ENCODE data around the gene MYOF.
A peak's percentile ranks its signal among the peaks of the same experiment; 100 is the strongest.

MYOF gene

DNA sequence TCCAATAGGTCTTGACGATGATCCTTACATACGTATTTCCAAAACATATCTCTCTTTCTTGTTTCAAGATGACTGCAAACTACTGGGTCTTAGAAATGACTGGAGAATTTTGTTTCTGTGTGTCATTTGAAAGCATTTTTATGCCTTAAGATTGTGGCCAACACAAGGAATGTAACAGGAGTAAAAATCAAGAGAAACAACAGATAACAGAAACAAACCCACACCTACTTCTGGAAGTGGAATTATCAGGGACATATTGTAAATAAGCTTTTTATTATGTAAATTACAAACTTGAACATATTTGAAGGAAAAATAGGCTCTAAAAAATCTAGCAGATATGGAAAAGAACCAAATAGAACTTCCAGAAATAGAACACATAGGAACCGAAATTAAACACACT lies 212.9 kb downstream of the MYOF start:
- Histone ChIP-seq H3K9ac (ENCODE audit: low read length) (no peak overlapping the region), H3K36me3 (ENCODE audit: control insufficient read depth, insufficient read depth, low read length) (no peaks in the 10 kb centered on the region), H3K4me1 (ENCODE audit: control insufficient read depth, insufficient read depth, low read length) (peaks cover 18% of the 10 kb centered on the region), H3K27me3 (ENCODE audit: control insufficient read depth, insufficient read depth, low read length) (no peaks in the 10 kb centered on the region), H3K4me3 (ENCODE audit: low read depth, low read length) (no peak overlapping the region), H3K27ac (ENCODE audit: low read depth, low read length) (no peak overlapping the region; the same call in 1 of the 2 replicates), H3K9me3 (ENCODE audit: control insufficient read depth, insufficient read depth, low read depth, low read length) (peaks cover 29% of the 10 kb centered on the region)

DNA sequence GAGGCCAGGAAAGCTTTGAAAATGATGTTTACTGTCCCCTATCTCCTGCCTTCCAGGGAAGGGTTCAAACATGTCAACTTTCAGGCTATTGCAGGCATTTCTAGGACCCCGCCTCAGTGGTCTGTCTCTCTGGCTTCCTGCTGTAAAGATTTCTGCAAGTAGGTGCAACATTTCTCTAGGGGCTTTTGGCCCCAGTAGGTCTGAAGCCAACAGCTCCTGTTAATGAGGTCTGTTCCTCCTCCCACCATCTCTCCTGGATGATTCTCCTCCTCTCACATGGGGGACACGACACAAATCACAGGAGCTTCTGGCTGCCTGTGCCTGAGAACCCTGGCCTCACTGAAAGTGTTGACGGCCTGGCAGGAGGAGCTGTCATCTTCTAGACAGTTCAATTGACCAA lies 214.1 kb downstream of the MYOF start:
- no peak overlapping the region for H3K4me3 ChIP-seq (ENCODE audit: low read depth, low read length)
- no peaks in the 10 kb centered on the region for H3K36me3 ChIP-seq (ENCODE audit: control insufficient read depth, insufficient read depth, low read length)
- no peak overlapping the region; the same call in 1 of the 2 replicates for H3K27ac ChIP-seq (ENCODE audit: low read depth, low read length)
- peak overlapping the region; percentile 1 for H3K9ac ChIP-seq (ENCODE audit: low read length)
- H3K27me3 ChIP-seq (ENCODE audit: control insufficient read depth, insufficient read depth, low read length) = no peaks in the 10 kb centered on the region
- H3K4me1 ChIP-seq (ENCODE audit: control insufficient read depth, insufficient read depth, low read length) = peaks cover 11% of the 10 kb centered on the region
- H3K9me3 ChIP-seq (ENCODE audit: control insufficient read depth, insufficient read depth, low read depth, low read length) = peaks cover 31% of the 10 kb centered on the region

DNA sequence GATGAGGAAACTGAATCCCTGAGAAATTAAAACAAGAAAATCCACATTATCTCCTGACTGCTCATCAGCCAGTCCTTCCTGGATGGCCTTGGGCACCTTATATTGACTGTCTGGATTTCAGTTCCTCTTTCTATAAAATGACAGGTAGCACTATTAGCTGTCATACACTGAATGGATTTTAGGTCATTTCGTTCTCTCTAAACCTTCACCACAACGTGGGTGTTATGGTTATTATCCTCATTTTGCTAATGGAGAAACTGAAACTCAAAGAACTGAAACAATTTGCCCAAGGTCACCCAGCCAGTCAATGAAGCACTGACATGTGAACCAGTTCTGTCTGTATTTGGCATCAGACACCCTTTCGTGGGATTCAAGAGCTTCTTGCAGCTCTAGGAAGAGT lies 214.6 kb downstream of the MYOF start:
- no peak overlapping the region; the same call in 1 of the 2 replicates for H3K27ac ChIP-seq (ENCODE audit: low read depth, low read length)
- no peaks in the 10 kb centered on the region for H3K27me3 ChIP-seq (ENCODE audit: control insufficient read depth, insufficient read depth, low read length)
- no peak overlapping the region for H3K9ac ChIP-seq (ENCODE audit: low read length)
- no peak overlapping the region for H3K4me3 ChIP-seq (ENCODE audit: low read depth, low read length)
- peaks cover 31% of the 10 kb centered on the region for H3K9me3 ChIP-seq (ENCODE audit: control insufficient read depth, insufficient read depth, low read depth, low read length)
- H3K4me1 ChIP-seq (ENCODE audit: control insufficient read depth, insufficient read depth, low read length) = peaks cover 8% of the 10 kb centered on the region
- H3K36me3 ChIP-seq (ENCODE audit: control insufficient read depth, insufficient read depth, low read length) = no peaks in the 10 kb centered on the region

DNA sequence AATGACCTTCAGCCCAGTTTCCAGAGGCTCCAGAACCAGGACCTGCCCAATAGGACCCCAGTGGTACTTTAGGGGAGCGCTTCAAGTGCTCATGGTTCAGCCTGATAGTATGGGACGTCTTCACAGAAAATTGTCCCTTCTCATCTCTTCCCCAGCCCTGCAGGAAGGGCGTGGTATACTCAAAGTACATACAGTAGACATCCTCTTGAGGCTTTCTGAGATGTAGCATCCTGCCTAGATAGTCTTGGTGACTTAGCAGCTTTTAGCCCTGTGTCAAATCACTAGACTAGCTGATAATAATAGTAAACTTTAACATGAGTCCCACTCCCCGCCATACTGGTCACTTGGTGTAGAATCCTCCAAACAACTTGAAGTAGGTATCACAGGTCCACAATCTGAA lies 215.3 kb downstream of the MYOF start:
- Histone ChIP-seq H3K9ac (ENCODE audit: low read length) (no peak overlapping the region), H3K9me3 (ENCODE audit: control insufficient read depth, insufficient read depth, low read depth, low read length) (peaks cover 31% of the 10 kb centered on the region), H3K27ac (ENCODE audit: low read depth, low read length) (no peak overlapping the region), H3K4me1 (ENCODE audit: control insufficient read depth, insufficient read depth, low read length) (peaks cover 6% of the 10 kb centered on the region; the same call in 1 of the 2 replicates), H3K4me3 (ENCODE audit: low read depth, low read length) (no peak overlapping the region), H3K36me3 (ENCODE audit: control insufficient read depth, insufficient read depth, low read length) (no peaks in the 10 kb centered on the region), H3K27me3 (ENCODE audit: control insufficient read depth, insufficient read depth, low read length) (no peaks in the 10 kb centered on the region)

DNA sequence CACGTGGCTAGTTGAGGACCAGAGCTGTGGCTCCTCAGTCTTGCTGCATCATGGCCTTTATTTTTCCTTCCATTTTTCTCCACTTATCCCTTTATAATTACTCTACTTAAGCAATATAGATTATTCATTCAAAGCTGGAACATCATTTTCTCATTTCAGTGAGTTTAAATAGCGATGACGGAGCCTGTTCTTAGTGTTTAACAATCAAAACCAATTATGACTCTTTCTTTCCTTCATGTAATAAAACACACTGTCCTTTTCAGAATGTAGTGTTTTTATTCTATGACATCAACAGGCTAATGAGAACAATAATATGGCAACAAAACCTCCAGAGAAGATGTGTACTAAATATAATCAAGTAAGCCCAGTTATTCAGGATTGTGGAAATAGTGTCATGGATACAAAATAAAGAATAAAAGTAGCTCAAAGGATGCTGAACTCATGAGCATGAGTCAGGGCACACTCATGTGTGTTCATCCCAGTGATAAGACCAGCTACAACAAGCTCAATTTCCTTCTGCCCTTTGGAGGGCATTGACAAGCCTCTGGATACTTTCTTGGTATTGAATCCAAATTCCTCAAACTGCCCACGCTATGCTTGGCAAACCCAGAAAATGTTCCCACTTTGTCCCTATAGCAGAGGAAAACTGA lies 220.0 kb downstream of the MYOF start:
- H3K36me3 ChIP-seq (ENCODE audit: control insufficient read depth, insufficient read depth, low read length) = no peaks in the 10 kb centered on the region
- H3K4me3 ChIP-seq (ENCODE audit: low read depth, low read length) = no peak overlapping the region
- H3K9ac ChIP-seq (ENCODE audit: low read length) = no peak overlapping the region

DNA sequence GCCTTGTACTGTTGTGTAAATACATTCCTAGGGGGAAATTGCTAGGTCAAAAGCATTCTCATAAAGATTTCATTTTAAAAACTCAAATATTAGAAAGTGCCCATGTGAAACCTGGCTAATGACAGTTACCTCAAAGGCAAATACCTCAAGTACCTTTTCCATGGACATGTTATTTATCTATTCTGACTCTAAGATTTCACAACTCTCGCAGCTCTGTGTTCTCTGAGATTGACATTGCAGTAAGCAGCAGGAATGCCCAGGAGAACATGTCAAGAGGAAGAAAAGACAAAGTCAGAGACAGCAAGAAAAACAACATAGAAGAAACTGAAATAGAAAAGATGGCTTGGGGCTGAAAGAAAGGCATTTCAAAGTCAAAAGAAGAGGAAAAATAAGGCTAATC lies 221.0 kb downstream of the MYOF start:
- Histone ChIP-seq H3K36me3 (ENCODE audit: control insufficient read depth, insufficient read depth, low read length) (no peaks in the 10 kb centered on the region), H3K9ac (ENCODE audit: low read length) (no peak overlapping the region), H3K27ac (ENCODE audit: low read depth, low read length) (no peak overlapping the region), H3K4me1 (ENCODE audit: control insufficient read depth, insufficient read depth, low read length) (peaks cover 3% of the 10 kb centered on the region; the same call in 1 of the 2 replicates), H3K9me3 (ENCODE audit: control insufficient read depth, insufficient read depth, low read depth, low read length) (peaks cover 5% of the 10 kb centered on the region), H3K4me3 (ENCODE audit: low read depth, low read length) (no peak overlapping the region), H3K27me3 (ENCODE audit: control insufficient read depth, insufficient read depth, low read length) (no peaks in the 10 kb centered on the region)

More for the DNA sequence above, 220.0 kb downstream of the MYOF start:
- Histone ChIP-seq H3K27ac (ENCODE audit: low read depth, low read length) (no peak overlapping the region), H3K4me1 (ENCODE audit: control insufficient read depth, insufficient read depth, low read length) (peaks cover 3% of the 10 kb centered on the region; the same call in 1 of the 2 replicates), H3K27me3 (ENCODE audit: control insufficient read depth, insufficient read depth, low read length) (no peaks in the 10 kb centered on the region), H3K9me3 (ENCODE audit: control insufficient read depth, insufficient read depth, low read depth, low read length) (peaks cover 5% of the 10 kb centered on the region)

DNA sequence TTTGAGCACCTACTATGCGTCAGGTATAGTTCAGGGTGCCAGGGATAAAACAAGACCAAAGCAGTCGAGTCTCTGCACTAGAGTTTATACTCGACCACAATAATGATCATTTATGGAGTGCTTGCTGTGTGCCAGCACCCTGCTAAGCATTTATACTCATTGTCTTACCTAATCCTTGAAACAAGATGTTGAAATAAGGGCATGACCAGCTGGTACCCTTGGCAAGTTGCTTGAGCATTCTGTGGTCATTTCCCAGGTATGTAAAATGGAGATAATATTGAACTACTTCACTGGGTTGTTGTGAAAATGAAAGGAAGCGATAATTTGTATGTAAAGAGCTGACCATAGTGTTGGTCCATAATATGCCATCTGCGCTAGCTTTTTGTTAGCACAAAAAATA lies 223.0 kb downstream of the MYOF start:
- H3K9ac ChIP-seq (ENCODE audit: low read length) = no peak overlapping the region
- no peaks in the 10 kb centered on the region for H3K36me3 ChIP-seq (ENCODE audit: control insufficient read depth, insufficient read depth, low read length)
- no peak overlapping the region for H3K4me3 ChIP-seq (ENCODE audit: low read depth, low read length)
- peaks cover 7% of the 10 kb centered on the region; the same call in 1 of the 2 replicates for H3K4me1 ChIP-seq (ENCODE audit: control insufficient read depth, insufficient read depth, low read length)
- H3K9me3 ChIP-seq (ENCODE audit: control insufficient read depth, insufficient read depth, low read depth, low read length) = peaks cover 2% of the 10 kb centered on the region; the same call in 1 of the 2 replicates
- H3K27me3 ChIP-seq (ENCODE audit: control insufficient read depth, insufficient read depth, low read length) = no peaks in the 10 kb centered on the region
- no peak overlapping the region for H3K27ac ChIP-seq (ENCODE audit: low read depth, low read length)
